GM19238 (cell line): ENCODE measurements around the gene UBQLN1.

Experiments used
- DNase-seq: peaks from one replicate; pipeline ENCODE4 v3.0.0; 2011; ENCODE audit warnings: low spot score; ENCODE audit not compliant: insufficient read length

The UBQLN1 gene

GRCh38 chr9:83691492-83691891, 16.3 kb downstream of the UBQLN1 start:
- no peak for DNase-seq

- DNase-seq, result no peak
Measured at GRCh38 chr9:83688921-83689320, 18.8 kb downstream of the UBQLN1 start.

- DNase-seq, result no peak
Measured at GRCh38 chr9:83681490-83681889, 26.3 kb downstream of the UBQLN1 start.

- DNase-seq, result no peak
Measured at GRCh38 chr9:83680233-83680632, 27.5 kb downstream of the UBQLN1 start.

GRCh38 chr9:83677596-83677995, 30.2 kb downstream of the UBQLN1 start:
- DNase-seq, result no peak

GRCh38 chr9:83675466-83675865, 32.3 kb downstream of the UBQLN1 start:
- no peak for DNase-seq

GRCh38 chr9:83671451-83671850, 36.3 kb downstream of the UBQLN1 start:
- no peak for DNase-seq

- no peak for DNase-seq
Measured at GRCh38 chr9:83670381-83670780, 37.4 kb downstream of the UBQLN1 start.

- no peak for DNase-seq
Measured at GRCh38 chr9:83669067-83669466, 38.7 kb downstream of the UBQLN1 start.

- DNase-seq, result no peak
Measured at GRCh38 chr9:83665580-83666200, 42.1 kb downstream of the UBQLN1 start.

GRCh38 chr9:83662933-83663332, 44.8 kb downstream of the UBQLN1 start:
- no peak for DNase-seq

- DNase-seq, result no peak
Measured at GRCh38 chr9:83656952-83657351, 50.8 kb downstream of the UBQLN1 start.

- DNase-seq, result no peak
Measured at GRCh38 chr9:83656032-83656680, 51.6 kb downstream of the UBQLN1 start.

GRCh38 chr9:83655433-83655832, 52.3 kb downstream of the UBQLN1 start:
- DNase-seq, result no peak

- DNase-seq, result no peak
Measured at GRCh38 chr9:83652433-83652832, 55.3 kb downstream of the UBQLN1 start.

- no peak for DNase-seq
Measured at GRCh38 chr9:83651558-83651957, 56.2 kb downstream of the UBQLN1 start.

GRCh38 chr9:83649515-83649914, 58.2 kb downstream of the UBQLN1 start:
- no peak for DNase-seq

GRCh38 chr9:83649080-83649479, 58.7 kb downstream of the UBQLN1 start:
- DNase-seq, result peak; percentile 33

GRCh38 chr9:83646500-83647239, 61.1 kb downstream of the UBQLN1 start:
- DNase-seq, result no peak

- no peak for DNase-seq
Measured at GRCh38 chr9:83642793-83643192, 65.0 kb downstream of the UBQLN1 start.

- DNase-seq, result no peak
Measured at GRCh38 chr9:83639266-83639665, 68.5 kb downstream of the UBQLN1 start.

GRCh38 chr9:83637389-83637788, 70.4 kb downstream of the UBQLN1 start:
- no peak for DNase-seq

GRCh38 chr9:83636813-83637212, 70.9 kb downstream of the UBQLN1 start:
- no peak for DNase-seq
